LNCaP clone FGC (cell line): ENCODE results near the gene NUP153.
A peak's percentile ranks its signal among the peaks of the same experiment; 100 is the strongest.

Source experiments
- DNase-seq: peaks from one replicate; pipeline ENCODE4 v3.0.0-alpha.2; 2011; ENCODE audit warnings: low read depth
- H3K4me3 ChIP-seq: 2 replicates; pipeline ENCODE4 v1.5.1; 2011; ENCODE audit warnings: mild to moderate bottlenecking, low read depth, low read length, control low read depth
- CTCF ChIP-seq: IDR thresholded peaks from 2 replicates; pipeline ENCODE4 v1.5.1; 2012; ENCODE audit warnings: mild to moderate bottlenecking; ENCODE audit not compliant: control insufficient read depth, insufficient read depth; ENCODE audit errors: extremely low read depth

NUP153 gene

GRCh38 chr6:17700421-17701416, 6.0 kb downstream of the NUP153 start:
- TF ChIP-seq CTCF = no peak
- DNase-seq = peak; percentile 73

GRCh38 chr6:17691925-17692538, 14.7 kb downstream of the NUP153 start:
- DNase-seq = no peak
- no peak overlapping the region for H3K4me3 ChIP-seq
- no peak for TF ChIP-seq CTCF

More at GRCh38 chr6:17700421-17701416, 6.0 kb downstream of the NUP153 start:
- no peak overlapping the region; the same call in 1 of the 2 replicates for H3K4me3 ChIP-seq

GRCh38 chr6:17688481-17688880, 18.2 kb downstream of the NUP153 start:
- no peak overlapping the region for H3K4me3 ChIP-seq
- no peak for TF ChIP-seq CTCF
- DNase-seq = no peak

- no peak overlapping the region for H3K4me3 ChIP-seq
- no peak for TF ChIP-seq CTCF
- DNase-seq = no peak
Observed at GRCh38 chr6:17687136-17687535, 19.6 kb downstream of the NUP153 start.

- no peak for TF ChIP-seq CTCF
Observed at GRCh38 chr6:17684134-17684533, 22.6 kb downstream of the NUP153 start.

DNA sequence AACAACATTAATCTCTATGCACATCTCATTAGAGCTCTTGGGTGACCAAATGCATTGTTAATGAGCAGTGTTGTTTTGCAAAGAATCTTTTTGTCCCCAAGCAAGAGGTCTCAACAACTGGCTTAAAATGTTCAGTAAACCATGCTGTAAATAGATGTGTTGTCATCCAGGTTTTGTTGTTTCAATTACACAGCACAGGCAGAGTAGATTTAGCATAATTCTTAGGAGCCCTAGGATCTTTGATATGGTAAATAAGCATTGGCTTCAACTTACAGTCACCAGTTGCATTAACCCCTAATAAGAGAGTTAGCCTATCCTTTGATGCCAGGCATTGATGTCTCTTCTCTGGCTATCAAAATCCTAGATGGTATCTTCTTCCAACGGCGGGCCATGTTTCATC, 23.3 kb downstream of the NUP153 start:
- no peak overlapping the region for H3K4me3 ChIP-seq
- TF ChIP-seq CTCF = no peak
- DNase-seq = no peak

More at GRCh38 chr6:17684134-17684533, 22.6 kb downstream of the NUP153 start:
- DNase-seq = no peak
- H3K4me3 ChIP-seq = no peak overlapping the region
